Measurements from ENCODE around the gene ZGPAT.

DNA sequence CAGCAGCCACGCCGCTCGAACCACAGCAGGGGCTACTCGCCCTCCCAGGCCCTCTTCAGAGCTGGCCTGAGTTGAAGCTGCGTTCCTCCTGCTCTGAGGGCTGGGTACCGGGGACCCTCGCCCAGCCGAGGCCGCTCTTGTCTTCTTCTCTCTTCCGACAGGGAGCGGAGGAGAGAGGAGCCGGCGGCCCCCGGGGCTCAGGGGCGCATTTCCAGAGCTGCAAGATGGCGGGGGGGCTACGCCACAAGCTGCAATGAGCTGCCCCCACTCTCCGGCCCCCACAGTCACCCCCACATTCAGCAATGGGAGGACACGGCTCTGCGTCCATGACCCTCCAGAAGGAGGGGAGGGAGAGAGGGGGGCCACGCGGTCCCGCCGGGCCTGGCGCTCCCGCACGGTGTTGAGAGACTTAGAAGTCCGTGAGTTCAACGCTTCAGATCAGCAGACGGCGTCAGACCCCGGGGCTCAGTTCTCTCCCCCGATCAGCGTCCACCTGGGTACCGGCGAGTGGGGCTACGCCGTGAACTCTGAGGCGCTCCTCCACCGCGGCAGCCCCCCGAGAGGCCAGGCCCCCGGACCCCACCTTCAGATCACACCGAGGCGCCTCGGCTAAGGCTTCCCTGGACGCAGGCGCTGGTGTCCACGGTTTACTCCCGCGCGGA lies 63.3 kb downstream of the ZGPAT start:
- TF ChIP-seq, protein P1, sequence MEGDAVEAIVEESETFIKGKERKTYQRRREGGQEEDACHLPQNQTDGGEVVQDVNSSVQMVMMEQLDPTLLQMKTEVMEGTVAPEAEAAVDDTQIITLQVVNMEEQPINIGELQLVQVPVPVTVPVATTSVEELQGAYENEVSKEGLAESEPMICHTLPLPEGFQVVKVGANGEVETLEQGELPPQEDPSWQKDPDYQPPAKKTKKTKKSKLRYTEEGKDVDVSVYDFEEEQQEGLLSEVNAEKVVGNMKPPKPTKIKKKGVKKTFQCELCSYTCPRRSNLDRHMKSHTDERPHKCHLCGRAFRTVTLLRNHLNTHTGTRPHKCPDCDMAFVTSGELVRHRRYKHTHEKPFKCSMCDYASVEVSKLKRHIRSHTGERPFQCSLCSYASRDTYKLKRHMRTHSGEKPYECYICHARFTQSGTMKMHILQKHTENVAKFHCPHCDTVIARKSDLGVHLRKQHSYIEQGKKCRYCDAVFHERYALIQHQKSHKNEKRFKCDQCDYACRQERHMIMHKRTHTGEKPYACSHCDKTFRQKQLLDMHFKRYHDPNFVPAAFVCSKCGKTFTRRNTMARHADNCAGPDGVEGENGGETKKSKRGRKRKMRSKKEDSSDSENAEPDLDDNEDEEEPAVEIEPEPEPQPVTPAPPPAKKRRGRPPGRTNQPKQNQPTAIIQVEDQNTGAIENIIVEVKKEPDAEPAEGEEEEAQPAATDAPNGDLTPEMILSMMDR (IDR thresholded peaks at IDR 0.05; ENCODE audit: low read depth, low read length): no peak
- TF ChIP-seq EZH2phosphoT487 (IDR thresholded peaks at IDR 0.05; ENCODE audit: low read depth): no peak
